Activated effector memory CD4-positive, alpha-beta T cell treated with anti-CD3 and anti-CD28 coated beads, Interleukin-2, amount 50 U/mL, for 16 hours (primary cell): ENCODE results near the gene HSD17B1.

Source experiments
- DNase-seq: peaks from one replicate; pipeline ENCODE4 v3.0.0-alpha.2; 2020

The HSD17B1 gene

GRCh38 chr17:42568341-42569111 lies 15.8 kb downstream of the HSD17B1 start:
- no peak for DNase-seq

GRCh38 chr17:42571435-42572225 lies 18.9 kb downstream of the HSD17B1 start:
- no peak for DNase-seq

GRCh38 chr17:42573095-42573494 lies 20.4 kb downstream of the HSD17B1 start:
- peak; percentile 30 for DNase-seq

- no peak for DNase-seq
These were observed 21.7 kb downstream of the HSD17B1 start for GRCh38 chr17:42574463-42574862.

GRCh38 chr17:42577140-42577531 lies 24.4 kb downstream of the HSD17B1 start:
- no peak for DNase-seq

- DNase-seq, result peak; percentile 98
These were observed 25.0 kb downstream of the HSD17B1 start, which contains the start of gene PSMC3IP for GRCh38 chr17:42577532-42578281. Gene PSMC3IP (minus strand): TSS chr17:42577729. CDS start chr17:42577686, 43 bp downstream.

- peak; percentile 89 for DNase-seq
These were observed 25.7 kb downstream of the HSD17B1 start for GRCh38 chr17:42578282-42578869.

GRCh38 chr17:42579794-42580551 lies 27.2 kb downstream of the HSD17B1 start:
- DNase-seq, result no peak

- no peak for DNase-seq
These were observed 29.1 kb downstream of the HSD17B1 start for GRCh38 chr17:42581744-42582270.

GRCh38 chr17:42584880-42585279 lies 32.2 kb downstream of the HSD17B1 start:
- DNase-seq, result no peak

- no peak for DNase-seq
These were observed 32.6 kb downstream of the HSD17B1 start for GRCh38 chr17:42585353-42585752.

GRCh38 chr17:42586514-42587230 lies 33.9 kb downstream of the HSD17B1 start:
- no peak for DNase-seq

- DNase-seq, result no peak
These were observed 38.2 kb downstream of the HSD17B1 start for GRCh38 chr17:42590886-42591285.

GRCh38 chr17:42591411-42591810 lies 38.7 kb downstream of the HSD17B1 start:
- no peak for DNase-seq

- no peak for DNase-seq
These were observed 43.7 kb downstream of the HSD17B1 start for GRCh38 chr17:42596386-42596785.

- no peak for DNase-seq
These were observed 46.2 kb downstream of the HSD17B1 start for GRCh38 chr17:42598905-42599304.

GRCh38 chr17:42603318-42603717 lies 50.6 kb downstream of the HSD17B1 start:
- DNase-seq, result no peak
